Trophoblast cell (in vitro differentiated cells and primary cell): ENCODE data around the gene IRX2.

ENCODE experiments used
- DNase-seq, 2 donors: peaks; one replicate each; pipeline ENCODE4 v3.0.0-alpha.2; 2016
- H2AFZ ChIP-seq: 2 replicates; pipeline ENCODE4 v1.6.1; 2013; ENCODE audit warnings: low read length, moderate library complexity, mild to moderate bottlenecking; ENCODE audit not compliant: insufficient read depth, poor library complexity
- H2AK5ac ChIP-seq: 2 replicates; pipeline ENCODE4 v1.6.1; 2013; ENCODE audit warnings: mild to moderate bottlenecking, low read length
- H2BK120ac ChIP-seq: 2 replicates; pipeline ENCODE4 v1.6.1; 2013; ENCODE audit warnings: low read length, mild to moderate bottlenecking, moderate library complexity; ENCODE audit not compliant: insufficient read depth, poor library complexity
- H2BK12ac ChIP-seq: 2 replicates; pipeline ENCODE4 v1.6.1; 2013; ENCODE audit warnings: mild to moderate bottlenecking, low read length, moderate library complexity
- H2BK5ac ChIP-seq: 2 replicates; pipeline ENCODE4 v1.6.1; 2013; ENCODE audit warnings: low read length, low read depth, moderate library complexity, mild to moderate bottlenecking; ENCODE audit not compliant: poor library complexity
- H3K14ac ChIP-seq: 2 replicates; pipeline ENCODE4 v1.6.1; 2013; ENCODE audit warnings: mild to moderate bottlenecking, low read length
- H3K18ac ChIP-seq: 2 replicates; pipeline ENCODE4 v1.6.1; 2013; ENCODE audit warnings: mild to moderate bottlenecking, low read length
- H3K23ac ChIP-seq: 2 replicates; pipeline ENCODE4 v1.6.1; 2013; ENCODE audit warnings: low read length
- H3K27ac ChIP-seq: 2 replicates; pipeline ENCODE4 v1.5.1; 2013; ENCODE audit warnings: low read depth, mild to moderate bottlenecking, inconsistent platforms, low read length, moderate library complexity
- H3K27me3 ChIP-seq: 2 replicates; pipeline ENCODE4 v1.6.1; 2013; ENCODE audit warnings: inconsistent platforms, mild to moderate bottlenecking, low read length, moderate library complexity; ENCODE audit not compliant: insufficient read depth
- H3K36me3 ChIP-seq, 2 experiments: 1 replicate in 1 of 2; 2 replicates in 1 of 2; pipeline ENCODE4 v1.6.1; 2013; ENCODE audit warnings: low read length in 2 of 2, mild to moderate bottlenecking in 2 of 2, moderate library complexity in 1 of 2; ENCODE audit not compliant: insufficient read depth in 2 of 2, control insufficient read depth in 1 of 2
- H3K4ac ChIP-seq: 2 replicates; pipeline ENCODE4 v1.6.1; 2013; ENCODE audit warnings: low read depth, mild to moderate bottlenecking, low read length, moderate library complexity
- H3K4me1 ChIP-seq, 2 experiments: 1 replicate in 1 of 2; 2 replicates in 1 of 2; pipeline ENCODE4 v1.6.1; 2013; ENCODE audit warnings: low read length in 2 of 2, mild to moderate bottlenecking in 2 of 2, moderate library complexity in 1 of 2; ENCODE audit not compliant: insufficient read depth in 2 of 2, control insufficient read depth in 1 of 2
- H3K4me2 ChIP-seq: 2 replicates; pipeline ENCODE4 v1.6.1; 2013; ENCODE audit warnings: inconsistent platforms, mild to moderate bottlenecking, low read length, moderate library complexity
- H3K4me3 ChIP-seq: 2 replicates; pipeline ENCODE4 v1.5.1; 2013; ENCODE audit warnings: mild to moderate bottlenecking, low read depth, low read length, inconsistent platforms
- H3K79me1 ChIP-seq: one replicate; pipeline ENCODE4 v1.6.1; 2013; ENCODE audit warnings: low read length
- H3K79me2 ChIP-seq: 2 replicates; pipeline ENCODE4 v1.6.1; 2013; ENCODE audit warnings: low read length, mild to moderate bottlenecking; ENCODE audit not compliant: control insufficient read depth, insufficient read depth, poor library complexity
- H3K9ac ChIP-seq: 2 replicates; pipeline ENCODE4 v1.6.1; 2013; ENCODE audit warnings: mild to moderate bottlenecking, low read length
- H3K9me3 ChIP-seq: 2 replicates; pipeline ENCODE4 v1.6.1; 2013; ENCODE audit warnings: low read depth, mild to moderate bottlenecking, control low read depth, inconsistent platforms, low read length; ENCODE audit not compliant: insufficient read depth
- H4K12ac ChIP-seq: 2 replicates; pipeline ENCODE4 v1.6.1; 2013; ENCODE audit warnings: low read depth, mild to moderate bottlenecking, low read length, moderate library complexity
- H4K8ac ChIP-seq: 2 replicates; pipeline ENCODE4 v1.6.1; 2013; ENCODE audit warnings: low read depth, mild to moderate bottlenecking, low read length, moderate library complexity
- H4K91ac ChIP-seq: one replicate; pipeline ENCODE4 v1.6.1; 2013; ENCODE audit warnings: low read depth, mild to moderate bottlenecking, low read length, moderate library complexity
- WGBS: extraction: QIAGEN DNeasy Blood & Tissue Kit; methylation state at CpG from one replicate; pipeline ENCODE4 v1.1.7; 2013; ENCODE audit warnings: missing lambda C conversion rate; ENCODE audit not compliant: insufficient read length, insufficient coverage; ENCODE audit errors: extremely low coverage; 5-methylcytosine and 5-hydroxymethylcytosine counted together

The IRX2 gene

DNA sequence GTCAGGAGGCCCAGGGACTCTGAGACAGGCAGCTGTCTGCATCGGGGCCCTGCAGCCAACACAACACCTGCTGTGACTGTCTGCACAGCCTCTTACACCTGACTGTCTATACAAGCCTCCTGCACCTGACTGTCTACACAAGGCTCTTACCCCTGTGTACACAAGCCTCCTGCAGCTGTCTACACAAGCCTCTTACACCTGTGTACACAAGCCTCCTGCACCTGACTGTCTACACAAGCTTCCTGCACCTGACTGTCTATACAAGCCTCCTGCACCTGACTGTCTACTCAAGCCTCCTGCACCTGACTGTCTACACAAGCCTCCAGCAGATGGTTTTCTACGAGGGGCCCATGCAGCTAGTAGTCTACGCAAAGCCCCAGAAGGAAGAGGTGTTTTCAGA, 18.6 kb downstream of the IRX2 start:
- H3K18ac ChIP-seq, result no peak overlapping the region
- H4K12ac ChIP-seq, result no peak overlapping the region
- DNase-seq, result no peak
- no peak overlapping the region for H3K27ac ChIP-seq
- no peaks in the 10 kb centered on the region for H3K4me1 ChIP-seq
- H3K79me2 ChIP-seq, result no peaks in the 10 kb centered on the region
- H2BK120ac ChIP-seq, result no peak overlapping the region
- no peak overlapping the region for H2AK5ac ChIP-seq
- H3K36me3 ChIP-seq, result no peaks in the 10 kb centered on the region
- peaks cover 2% of the 10 kb centered on the region for H3K27me3 ChIP-seq
- no peak overlapping the region for H3K14ac ChIP-seq
- H3K4me3 ChIP-seq, result no peak overlapping the region
- H2BK12ac ChIP-seq, result no peak overlapping the region
- H3K4ac ChIP-seq, result no peak overlapping the region
- H3K4me2 ChIP-seq, result no peak overlapping the region
- no CpG with 5 or more reads among the region's 3 CpGs for WGBS
- H3K23ac ChIP-seq, result no peak overlapping the region
- H4K91ac ChIP-seq, result no peak overlapping the region
- no peak overlapping the region for H4K8ac ChIP-seq
- H3K9me3 ChIP-seq, result peaks cover 2% of the 10 kb centered on the region
- no peak overlapping the region for H3K9ac ChIP-seq
- H2BK5ac ChIP-seq, result no peak overlapping the region
- H2AFZ ChIP-seq, result no peak overlapping the region
- H3K79me1 ChIP-seq, result no peaks in the 10 kb centered on the region

DNA sequence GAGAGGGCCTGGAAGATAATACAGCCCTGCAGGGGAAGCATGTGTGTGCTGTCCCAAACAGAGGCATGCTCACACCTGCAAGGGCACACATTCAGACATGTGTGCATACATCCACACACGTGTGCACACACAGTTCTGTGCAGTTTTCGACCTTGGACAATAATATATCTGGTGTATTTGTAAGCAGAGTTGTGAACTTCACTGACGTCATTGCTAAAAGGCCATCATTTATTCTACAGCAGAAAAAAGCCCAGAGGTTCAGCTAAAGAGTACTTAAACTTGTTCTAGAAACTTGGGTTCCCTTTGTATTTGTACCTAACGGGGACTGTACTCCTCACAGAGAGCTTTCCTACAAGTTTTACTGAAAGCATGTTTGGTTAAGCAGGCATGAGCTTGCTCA, 19.5 kb downstream of the IRX2 start:
- Histone ChIP-seq H3K23ac (no peak overlapping the region), H3K4ac (no peak overlapping the region), H3K79me2 (no peaks in the 10 kb centered on the region), H3K79me1 (no peaks in the 10 kb centered on the region), H3K9me3 (peaks cover 2% of the 10 kb centered on the region), H3K27ac (no peak overlapping the region), H2BK5ac (no peak overlapping the region), H3K14ac (no peak overlapping the region), H2AFZ (no peak overlapping the region), H3K4me1 (no peaks in the 10 kb centered on the region), H3K27me3 (no peaks in the 10 kb centered on the region), H3K9ac (no peak overlapping the region), H4K12ac (no peak overlapping the region), H3K18ac (no peak overlapping the region), H2BK12ac (no peak overlapping the region), H2AK5ac (no peak overlapping the region), H2BK120ac (no peak overlapping the region), H3K4me3 (no peak overlapping the region), H4K91ac (no peak overlapping the region), H4K8ac (no peak overlapping the region), H3K4me2 (no peak overlapping the region), H3K36me3 (no peaks in the 10 kb centered on the region)
- WGBS, result no CpG with 5 or more reads among the region's 4 CpGs
- no peak for DNase-seq

DNA sequence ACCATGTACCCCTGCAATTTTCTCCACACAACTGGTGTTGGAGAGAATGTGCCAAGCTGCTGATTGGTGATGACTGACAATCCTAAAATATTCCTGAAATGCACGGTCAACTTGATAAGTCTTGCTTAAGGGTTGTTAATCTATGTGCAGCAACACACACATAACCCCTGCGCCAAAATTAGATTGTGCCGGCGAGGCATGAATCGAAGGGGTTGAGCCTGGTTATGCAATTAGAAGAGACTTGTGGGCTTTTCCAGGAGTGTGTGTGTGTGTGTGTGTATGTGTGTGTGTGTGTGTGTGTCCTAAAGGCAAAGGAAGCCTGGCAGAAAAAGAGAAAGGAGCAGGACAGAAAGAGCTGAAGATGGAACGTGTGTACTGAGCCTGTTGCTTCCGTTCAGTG, 22.3 kb downstream of the IRX2 start:
- no peak overlapping the region for H3K9ac ChIP-seq
- H4K91ac ChIP-seq, result no peak overlapping the region
- no peak overlapping the region for H3K23ac ChIP-seq
- H3K4me1 ChIP-seq, result no peaks in the 10 kb centered on the region
- no peak overlapping the region for H3K27ac ChIP-seq
- no peak overlapping the region for H3K18ac ChIP-seq
- H2BK5ac ChIP-seq, result no peak overlapping the region
- no peak overlapping the region for H2AK5ac ChIP-seq
- no peak overlapping the region for H2BK120ac ChIP-seq
- H3K27me3 ChIP-seq, result no peaks in the 10 kb centered on the region
- H3K4ac ChIP-seq, result no peak overlapping the region
- H4K8ac ChIP-seq, result no peak overlapping the region
- no peaks in the 10 kb centered on the region for H3K36me3 ChIP-seq
- no peak overlapping the region for H3K4me2 ChIP-seq
- peaks cover 2% of the 10 kb centered on the region for H3K9me3 ChIP-seq
- no peak for DNase-seq
- no peaks in the 10 kb centered on the region for H3K79me1 ChIP-seq
- H3K4me3 ChIP-seq, result no peak overlapping the region
- H2AFZ ChIP-seq, result no peak overlapping the region
- no CpG with 5 or more reads among the region's 7 CpGs for WGBS
- no peak overlapping the region for H3K14ac ChIP-seq
- H2BK12ac ChIP-seq, result no peak overlapping the region
- no peaks in the 10 kb centered on the region for H3K79me2 ChIP-seq
- H4K12ac ChIP-seq, result no peak overlapping the region

DNA sequence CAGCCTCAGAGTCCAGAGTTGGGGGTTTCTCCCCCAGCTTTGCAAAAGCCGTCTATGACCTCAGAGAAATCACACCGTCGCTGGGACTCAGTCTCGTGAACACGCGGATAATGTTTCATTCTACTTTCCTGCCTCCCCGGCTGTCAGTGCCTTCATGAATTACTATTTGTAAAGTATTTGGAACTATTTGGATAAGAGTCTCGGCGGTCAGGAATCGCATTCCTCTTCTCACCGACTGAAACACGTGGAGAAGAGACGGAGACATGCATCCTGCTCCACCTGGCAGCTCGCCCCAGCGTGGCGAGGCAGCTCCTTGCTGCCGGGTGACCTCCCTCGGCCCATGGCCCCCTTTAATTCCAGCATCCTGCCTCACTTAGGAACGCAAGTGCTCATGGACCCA, 23.9 kb downstream of the IRX2 start:
- WGBS, result no CpG with 5 or more reads among the region's 19 CpGs
- Histone ChIP-seq H3K27me3 (no peaks in the 10 kb centered on the region), H3K23ac (no peak overlapping the region)

More for the DNA sequence above, 23.9 kb downstream of the IRX2 start:
- Histone ChIP-seq H3K27ac (no peak overlapping the region), H3K9ac (no peak overlapping the region), H3K4ac (no peak overlapping the region), H3K79me2 (no peaks in the 10 kb centered on the region), H2AFZ (no peak overlapping the region), H3K4me2 (no peak overlapping the region), H2BK5ac (no peak overlapping the region), H3K9me3 (peaks cover 2% of the 10 kb centered on the region), H2BK120ac (no peak overlapping the region), H3K14ac (no peak overlapping the region), H2AK5ac (no peak overlapping the region), H3K4me3 (no peak overlapping the region), H4K91ac (no peak overlapping the region), H3K4me1 (no peaks in the 10 kb centered on the region), H2BK12ac (no peak overlapping the region), H3K18ac (no peak overlapping the region), H3K79me1 (no peaks in the 10 kb centered on the region), H3K36me3 (no peaks in the 10 kb centered on the region), H4K12ac (no peak overlapping the region), H4K8ac (no peak overlapping the region)
- DNase-seq, result no peak
